PFSK-1 (cell line): ENCODE results near the gene SLC24A5.

Experiments used
- TAF1 ChIP-seq: IDR thresholded peaks from 2 replicates; pipeline ENCODE4 v1.6.1; 2012; ENCODE audit warnings: low read length, control low read depth, borderline replicate concordance; ENCODE audit not compliant: insufficient read depth
- TF ChIP-seq, protein P1 (sequence below), 2 experiments: IDR thresholded peaks; 2 replicates each; pipeline versions ENCODE4 v1.6.1 to v1.8.0; 2011 to 2012; ENCODE audit warnings: low read depth in 2 of 2, low read length in 2 of 2, control low read depth in 1 of 2, inconsistent platforms in 1 of 2, mild to moderate bottlenecking in 1 of 2, moderate library complexity in 1 of 2; ENCODE audit not compliant: insufficient read depth in 1 of 2

DNA sequence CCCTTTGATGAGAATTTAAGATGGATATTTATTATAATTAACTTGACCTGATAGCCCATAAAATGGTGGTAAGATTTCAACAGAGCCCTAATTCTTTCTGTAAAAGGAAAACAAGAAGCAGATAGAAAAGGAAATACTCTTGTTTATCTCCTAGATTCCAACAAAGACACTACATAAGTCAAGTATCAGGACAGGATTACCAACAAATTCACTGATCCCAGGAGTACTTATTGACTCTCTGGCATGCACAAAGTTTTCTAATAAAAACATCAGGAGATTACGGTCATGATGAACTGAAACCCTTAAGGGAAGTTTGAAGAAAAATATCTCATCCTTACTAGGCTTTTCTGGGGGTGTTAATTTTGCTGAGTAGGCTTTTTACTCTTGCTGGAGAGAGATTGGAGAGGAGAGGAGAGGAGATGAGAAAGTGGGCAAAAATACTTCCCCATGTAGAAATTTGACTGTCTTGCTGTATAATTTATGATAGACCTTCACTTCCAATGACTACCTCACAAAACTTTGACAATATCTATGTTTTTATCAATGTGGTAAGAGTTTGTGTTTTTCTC, 43.1 kb upstream of the SLC24A5 start:
- TF ChIP-seq, protein P1, sequence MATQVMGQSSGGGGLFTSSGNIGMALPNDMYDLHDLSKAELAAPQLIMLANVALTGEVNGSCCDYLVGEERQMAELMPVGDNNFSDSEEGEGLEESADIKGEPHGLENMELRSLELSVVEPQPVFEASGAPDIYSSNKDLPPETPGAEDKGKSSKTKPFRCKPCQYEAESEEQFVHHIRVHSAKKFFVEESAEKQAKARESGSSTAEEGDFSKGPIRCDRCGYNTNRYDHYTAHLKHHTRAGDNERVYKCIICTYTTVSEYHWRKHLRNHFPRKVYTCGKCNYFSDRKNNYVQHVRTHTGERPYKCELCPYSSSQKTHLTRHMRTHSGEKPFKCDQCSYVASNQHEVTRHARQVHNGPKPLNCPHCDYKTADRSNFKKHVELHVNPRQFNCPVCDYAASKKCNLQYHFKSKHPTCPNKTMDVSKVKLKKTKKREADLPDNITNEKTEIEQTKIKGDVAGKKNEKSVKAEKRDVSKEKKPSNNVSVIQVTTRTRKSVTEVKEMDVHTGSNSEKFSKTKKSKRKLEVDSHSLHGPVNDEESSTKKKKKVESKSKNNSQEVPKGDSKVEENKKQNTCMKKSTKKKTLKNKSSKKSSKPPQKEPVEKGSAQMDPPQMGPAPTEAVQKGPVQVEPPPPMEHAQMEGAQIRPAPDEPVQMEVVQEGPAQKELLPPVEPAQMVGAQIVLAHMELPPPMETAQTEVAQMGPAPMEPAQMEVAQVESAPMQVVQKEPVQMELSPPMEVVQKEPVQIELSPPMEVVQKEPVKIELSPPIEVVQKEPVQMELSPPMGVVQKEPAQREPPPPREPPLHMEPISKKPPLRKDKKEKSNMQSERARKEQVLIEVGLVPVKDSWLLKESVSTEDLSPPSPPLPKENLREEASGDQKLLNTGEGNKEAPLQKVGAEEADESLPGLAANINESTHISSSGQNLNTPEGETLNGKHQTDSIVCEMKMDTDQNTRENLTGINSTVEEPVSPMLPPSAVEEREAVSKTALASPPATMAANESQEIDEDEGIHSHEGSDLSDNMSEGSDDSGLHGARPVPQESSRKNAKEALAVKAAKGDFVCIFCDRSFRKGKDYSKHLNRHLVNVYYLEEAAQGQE (IDR thresholded peaks at IDR 0.05; ENCODE audit: insufficient read depth in 1 of 2, low read depth in 2 of 2, low read length in 2 of 2), result no peak
- no peak for TF ChIP-seq TAF1
